GM06990 (cell line): ENCODE data around the gene JAML.
A peak's percentile ranks its signal among the peaks of the same experiment; 100 is the strongest.

Experiments
- DNase-seq: peaks from one replicate; pipeline ENCODE4 v3.0.0-alpha.2; 2011; ENCODE audit not compliant: insufficient read length; ENCODE audit errors: extremely low read depth
- H3K27me3 ChIP-seq: replicated peaks from 2 replicates; pipeline ENCODE4 v1.6.0; 2011; ENCODE audit warnings: low read length; ENCODE audit not compliant: control insufficient read depth, insufficient read depth
- H3K36me3 ChIP-seq: 2 replicates; pipeline ENCODE4 v1.5.1; 2011; ENCODE audit warnings: low read length; ENCODE audit not compliant: control insufficient read depth, insufficient read depth
- H3K4me3 ChIP-seq: replicated peaks from 2 replicates; pipeline ENCODE4 v1.5.1; 2011; ENCODE audit warnings: low read depth, mild to moderate bottlenecking, control low read depth, low read length
- CTCF ChIP-seq: IDR thresholded peaks from 2 replicates; pipeline ENCODE4 v1.5.1; 2011; ENCODE audit warnings: low read length, control low read depth, mild to moderate bottlenecking, inconsistent platforms; ENCODE audit not compliant: insufficient read depth, poor library complexity, severe bottlenecking

JAML gene

GRCh38 chr11:118149493-118149892 lies 75.3 kb downstream of the JAML start:
- no peak overlapping the region for H3K4me3 ChIP-seq
- no peak for TF ChIP-seq CTCF
- no peak for DNase-seq
- H3K36me3 ChIP-seq, result no peaks in the 10 kb centered on the region
- H3K27me3 ChIP-seq, result peaks cover 8% of the 10 kb centered on the region

- H3K27me3 ChIP-seq, result peaks cover 8% of the 10 kb centered on the region
- no peaks in the 10 kb centered on the region for H3K36me3 ChIP-seq
- DNase-seq, result no peak
- no peak overlapping the region for H3K4me3 ChIP-seq
- no peak for TF ChIP-seq CTCF
Observed at GRCh38 chr11:118148856-118149255, 76.0 kb downstream of the JAML start.

DNA sequence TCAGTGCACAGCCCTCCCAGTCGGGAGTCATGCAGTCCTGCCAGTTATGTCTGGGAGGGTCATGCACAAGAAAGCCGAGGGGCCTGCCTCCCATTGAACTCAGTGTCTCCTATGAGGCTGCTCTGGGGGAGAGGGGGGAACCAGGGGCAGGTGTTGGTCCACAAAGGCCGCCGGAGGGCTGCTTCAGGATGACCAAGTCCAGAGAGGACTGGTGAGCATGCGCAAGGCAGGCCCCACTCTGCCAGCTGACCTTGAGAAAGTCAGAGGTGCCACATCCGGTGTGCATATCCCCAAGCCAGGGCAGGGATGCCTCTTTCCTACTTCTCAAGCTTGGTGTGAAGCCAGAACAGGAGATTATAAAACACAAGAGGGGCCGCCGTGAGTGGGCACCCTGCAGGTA lies 76.6 kb downstream of the JAML start:
- no peak for TF ChIP-seq CTCF
- H3K27me3 ChIP-seq, result peaks cover 7% of the 10 kb centered on the region
- no peaks in the 10 kb centered on the region for H3K36me3 ChIP-seq
- no peak for DNase-seq
- no peak overlapping the region for H3K4me3 ChIP-seq

- Histone ChIP-seq H3K36me3 (no peaks in the 10 kb centered on the region), H3K27me3 (peaks cover 7% of the 10 kb centered on the region), H3K4me3 (no peak overlapping the region)
- TF ChIP-seq CTCF, result no peak
- no peak for DNase-seq
Observed at GRCh38 chr11:118147502-118147901, 77.3 kb downstream of the JAML start.

GRCh38 chr11:118146554-118146953 lies 78.3 kb downstream of the JAML start:
- H3K27me3 ChIP-seq, result peaks cover 5% of the 10 kb centered on the region
- H3K4me3 ChIP-seq, result no peak overlapping the region
- no peaks in the 10 kb centered on the region for H3K36me3 ChIP-seq
- no peak for TF ChIP-seq CTCF
- no peak for DNase-seq

GRCh38 chr11:118145285-118146227 lies 79.3 kb downstream of the JAML start:
- TF ChIP-seq CTCF, result peak; percentile 90
- Histone ChIP-seq H3K27me3 (peaks cover 5% of the 10 kb centered on the region), H3K36me3 (no peaks in the 10 kb centered on the region), H3K4me3 (peak overlapping the region; percentile 55)
- DNase-seq, result peak; percentile 81
